ENCODE measurements around the gene LAMP1.

DNA sequence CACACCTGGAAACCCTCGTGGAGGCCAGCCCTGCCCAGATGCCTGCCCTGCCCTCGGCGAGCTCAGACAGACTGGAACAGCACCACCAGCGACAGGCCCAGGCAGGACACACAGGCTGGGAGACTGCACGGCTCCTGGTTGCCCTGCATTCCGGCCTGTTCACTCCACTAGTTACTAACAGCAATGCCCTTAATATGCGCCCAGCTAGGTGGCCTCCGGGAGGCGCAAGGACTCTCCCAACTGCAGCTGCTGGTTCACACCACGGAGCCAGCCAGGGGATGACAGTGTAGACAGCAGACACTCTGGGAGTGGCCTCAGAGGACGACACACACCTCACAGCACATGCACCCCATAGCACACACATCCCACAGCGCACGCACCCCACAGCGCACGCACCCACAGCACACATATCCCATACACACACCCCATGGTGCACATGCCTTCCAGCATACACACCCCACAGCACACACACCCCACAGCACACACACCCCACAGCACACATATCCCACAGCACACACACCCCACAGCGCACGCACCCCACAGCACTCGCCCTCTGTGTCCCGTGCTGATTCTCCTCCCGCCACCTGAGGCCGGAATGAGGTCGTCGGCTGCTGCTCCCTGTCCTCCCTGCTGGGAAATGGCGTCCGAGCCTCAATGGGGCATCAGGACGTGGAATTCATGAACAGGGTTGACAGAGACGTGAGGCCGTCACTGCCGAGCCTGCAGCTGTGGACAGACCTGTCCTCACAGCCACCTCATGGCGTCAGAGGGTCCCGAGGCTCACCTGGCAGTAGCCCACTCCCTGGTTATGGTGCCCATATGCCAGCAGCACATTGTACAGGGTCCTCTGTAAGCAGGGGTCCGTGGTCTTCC is 53.3 kb downstream of the LAMP1 start:
- TF ChIP-seq, protein P1, sequence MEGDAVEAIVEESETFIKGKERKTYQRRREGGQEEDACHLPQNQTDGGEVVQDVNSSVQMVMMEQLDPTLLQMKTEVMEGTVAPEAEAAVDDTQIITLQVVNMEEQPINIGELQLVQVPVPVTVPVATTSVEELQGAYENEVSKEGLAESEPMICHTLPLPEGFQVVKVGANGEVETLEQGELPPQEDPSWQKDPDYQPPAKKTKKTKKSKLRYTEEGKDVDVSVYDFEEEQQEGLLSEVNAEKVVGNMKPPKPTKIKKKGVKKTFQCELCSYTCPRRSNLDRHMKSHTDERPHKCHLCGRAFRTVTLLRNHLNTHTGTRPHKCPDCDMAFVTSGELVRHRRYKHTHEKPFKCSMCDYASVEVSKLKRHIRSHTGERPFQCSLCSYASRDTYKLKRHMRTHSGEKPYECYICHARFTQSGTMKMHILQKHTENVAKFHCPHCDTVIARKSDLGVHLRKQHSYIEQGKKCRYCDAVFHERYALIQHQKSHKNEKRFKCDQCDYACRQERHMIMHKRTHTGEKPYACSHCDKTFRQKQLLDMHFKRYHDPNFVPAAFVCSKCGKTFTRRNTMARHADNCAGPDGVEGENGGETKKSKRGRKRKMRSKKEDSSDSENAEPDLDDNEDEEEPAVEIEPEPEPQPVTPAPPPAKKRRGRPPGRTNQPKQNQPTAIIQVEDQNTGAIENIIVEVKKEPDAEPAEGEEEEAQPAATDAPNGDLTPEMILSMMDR (IDR thresholded peaks at IDR 0.05): no peak
- no peak for TF ChIP-seq POLR2A (IDR thresholded peaks at IDR 0.05)
